ENCODE measurements around the gene UQCR11. TPM values are rescaled to one million over a fixed set of nuclear protein-coding genes. Genes with fewer than 3 reads are reported as not detected.

The UQCR11 gene
- polyA plus RNA-seq, 1 donor (not counting 4 experiments of a cell fraction or from before 2014, with no cell fraction given), result 327 TPM

GRCh38 chr19:1632462-1633268, 27.4 kb upstream of the UQCR11 start:
- Histone ChIP-seq H3K9me1 (ENCODE audit: control insufficient read depth, extremely low read depth, insufficient read depth, low read length) (no peaks in the 10 kb centered on the region), H3K9ac (ENCODE audit: control insufficient read depth, extremely low read depth, insufficient read depth, low read length) (no peak overlapping the region), H3K36me3 (ENCODE audit: control insufficient read depth in 2 of 2, extremely low read depth in 1 of 2, insufficient read depth in 2 of 2, low read length in 2 of 2) (peaks cover 12 to 22% of the 10 kb centered on the region in 2 experiments), H3K79me2 (ENCODE audit: control insufficient read depth, insufficient read depth, low read length) (peaks cover 14% of the 10 kb centered on the region), H3K4me3 (ENCODE audit: control insufficient read depth in 2 of 3, extremely low read depth in 1 of 3, insufficient read depth in 2 of 3, low read depth in 1 of 3, low read length in 3 of 3) (no peak overlapping the region), H2AFZ (ENCODE audit: control insufficient read depth, low read length) (no peak overlapping the region), H3K27ac (ENCODE audit: control insufficient read depth, insufficient read depth, low read length) (no peak overlapping the region), H3K27me3 (ENCODE audit: control insufficient read depth, extremely low read depth, insufficient read depth, low read length) (no peaks in the 10 kb centered on the region), H4K20me1 (ENCODE audit: control insufficient read depth, extremely low read depth, insufficient read depth, low read length) (no peaks in the 10 kb centered on the region), H3K9me3 (ENCODE audit: control insufficient read depth, low read depth, low read length) (no peaks in the 10 kb centered on the region), H3K4me2 (ENCODE audit: control insufficient read depth, extremely low read depth, insufficient read depth, low read depth, low read length) (no peak overlapping the region), H3K4me1 (ENCODE audit: control insufficient read depth, extremely low read depth, insufficient read depth, low read length) (no peaks in the 10 kb centered on the region)
- DNase-seq (ENCODE audit: low read depth, low spot score), result no peak
- no peak for FAIRE-seq
- dilution Hi-C loops (cut with MboI; ENCODE audit: extremely low pct_ligation_motif_present, low sequenced_read_pairs), result no loop called here
- TF ChIP-seq EZH2 (IDR thresholded peaks at IDR 0.05; ENCODE audit: low read length), result no peak
- no peak for TF ChIP-seq CTCF (optimal IDR thresholded peaks at IDR 0.05 in 1 of 3, IDR thresholded peaks at IDR 0.05 in 1 of 3, conservative IDR thresholded peaks at IDR 0.05 in 1 of 3; ENCODE audit: extremely low read depth in 1 of 3, insufficient read depth in 2 of 3, low read length in 3 of 3)

GRCh38 chr19:1631557-1632100, 26.4 kb upstream of the UQCR11 start:
- peaks cover 5% of the 10 kb centered on the region for H3K79me2 ChIP-seq (ENCODE audit: control insufficient read depth, insufficient read depth, low read length)
- no peak overlapping the region for H3K4me2 ChIP-seq (ENCODE audit: control insufficient read depth, extremely low read depth, insufficient read depth, low read depth, low read length)
- H3K9ac ChIP-seq (ENCODE audit: control insufficient read depth, extremely low read depth, insufficient read depth, low read length), result no peak overlapping the region
- H2AFZ ChIP-seq (ENCODE audit: control insufficient read depth, low read length), result no peak overlapping the region
- peaks cover 12 to 19% of the 10 kb centered on the region in 2 experiments for H3K36me3 ChIP-seq (ENCODE audit: control insufficient read depth in 2 of 2, extremely low read depth in 1 of 2, insufficient read depth in 2 of 2, low read length in 2 of 2)
- dilution Hi-C loops (cut with MboI; ENCODE audit: extremely low pct_ligation_motif_present, low sequenced_read_pairs), result no loop called here
- H3K27me3 ChIP-seq (ENCODE audit: control insufficient read depth, extremely low read depth, insufficient read depth, low read length), result no peaks in the 10 kb centered on the region
- no peaks in the 10 kb centered on the region for H3K4me1 ChIP-seq (ENCODE audit: control insufficient read depth, extremely low read depth, insufficient read depth, low read length)
- no peak overlapping the region for H3K4me3 ChIP-seq (ENCODE audit: control insufficient read depth in 2 of 3, extremely low read depth in 1 of 3, insufficient read depth in 2 of 3, low read depth in 1 of 3, low read length in 3 of 3)
- no peaks in the 10 kb centered on the region for H3K9me3 ChIP-seq (ENCODE audit: control insufficient read depth, low read depth, low read length)
- FAIRE-seq, result no peak
- DNase-seq (ENCODE audit: low read depth, low spot score), result no peak
- no peak overlapping the region for H3K27ac ChIP-seq (ENCODE audit: control insufficient read depth, insufficient read depth, low read length)
- H3K9me1 ChIP-seq (ENCODE audit: control insufficient read depth, extremely low read depth, insufficient read depth, low read length), result no peaks in the 10 kb centered on the region
- H4K20me1 ChIP-seq (ENCODE audit: control insufficient read depth, extremely low read depth, insufficient read depth, low read length), result no peaks in the 10 kb centered on the region
- TF ChIP-seq EZH2 (IDR thresholded peaks at IDR 0.05; ENCODE audit: low read length) (no peak), CTCF (optimal IDR thresholded peaks at IDR 0.05 in 1 of 3, IDR thresholded peaks at IDR 0.05 in 1 of 3, conservative IDR thresholded peaks at IDR 0.05 in 1 of 3; ENCODE audit: extremely low read depth in 1 of 3, insufficient read depth in 2 of 3, low read length in 3 of 3) (no peak)
